ENCODE results near the gene LINGO3.

Gene LINGO3

GRCh38 chr19:2274931-2275535, 32.9 kb downstream of the LINGO3 start:
- Histone ChIP-seq H3K36me3 (peaks cover 13 to 51% (median 48%) of the 10 kb centered on the region in 3 donors), H3K4me1 (peaks cover 0 to 51% (median 43%) of the 10 kb centered on the region in 4 donors), H3K4me3 (no peak overlapping the region), H3K27me3 (no peaks in the 10 kb centered on the region), H3K27ac (peak overlapping the region in 1 of 2 donors; percentile 24), H3K9me3 (no peaks in the 10 kb centered on the region)
- intact Hi-C loops (cut with DNase I; ENCODE audit: low total_unique reads): loop anchor here (5.0 kb wide), 2 partner anchors 38 to 123 kb away; partner anchors contain the start of genes AP3D1, PLEKHJ1 and SF3A2
- TF ChIP-seq, protein P1, sequence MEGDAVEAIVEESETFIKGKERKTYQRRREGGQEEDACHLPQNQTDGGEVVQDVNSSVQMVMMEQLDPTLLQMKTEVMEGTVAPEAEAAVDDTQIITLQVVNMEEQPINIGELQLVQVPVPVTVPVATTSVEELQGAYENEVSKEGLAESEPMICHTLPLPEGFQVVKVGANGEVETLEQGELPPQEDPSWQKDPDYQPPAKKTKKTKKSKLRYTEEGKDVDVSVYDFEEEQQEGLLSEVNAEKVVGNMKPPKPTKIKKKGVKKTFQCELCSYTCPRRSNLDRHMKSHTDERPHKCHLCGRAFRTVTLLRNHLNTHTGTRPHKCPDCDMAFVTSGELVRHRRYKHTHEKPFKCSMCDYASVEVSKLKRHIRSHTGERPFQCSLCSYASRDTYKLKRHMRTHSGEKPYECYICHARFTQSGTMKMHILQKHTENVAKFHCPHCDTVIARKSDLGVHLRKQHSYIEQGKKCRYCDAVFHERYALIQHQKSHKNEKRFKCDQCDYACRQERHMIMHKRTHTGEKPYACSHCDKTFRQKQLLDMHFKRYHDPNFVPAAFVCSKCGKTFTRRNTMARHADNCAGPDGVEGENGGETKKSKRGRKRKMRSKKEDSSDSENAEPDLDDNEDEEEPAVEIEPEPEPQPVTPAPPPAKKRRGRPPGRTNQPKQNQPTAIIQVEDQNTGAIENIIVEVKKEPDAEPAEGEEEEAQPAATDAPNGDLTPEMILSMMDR (IDR thresholded peaks at IDR 0.05): peak; percentile 21 to 43
- DNase-seq: peak in 1 of 2 donors; percentile 59

DNA sequence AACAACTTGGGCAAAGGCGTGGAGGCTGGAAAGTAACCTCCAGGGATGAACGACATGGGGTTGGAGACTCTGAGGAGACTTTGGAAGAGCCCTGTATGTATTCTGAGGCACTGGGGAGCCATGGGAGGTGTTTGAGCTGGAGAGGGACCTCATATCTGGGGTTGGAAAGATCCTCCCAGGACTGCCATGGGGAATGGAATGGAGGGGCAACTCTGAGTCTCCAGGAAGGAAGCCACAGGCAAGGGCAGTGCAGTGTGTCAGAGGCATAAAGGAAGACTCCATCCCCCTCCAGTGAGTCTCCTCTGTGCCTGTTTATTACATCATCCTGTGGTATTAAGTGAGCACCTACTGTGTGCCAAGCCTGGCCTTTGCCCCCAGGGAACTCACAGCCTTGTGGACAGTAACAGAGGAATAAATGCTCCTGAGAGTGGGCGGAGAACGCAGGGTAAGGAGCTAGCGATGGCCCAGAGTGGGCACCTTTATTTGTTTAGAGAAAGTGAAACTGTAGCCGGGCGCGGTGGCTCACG, 33.7 kb downstream of the LINGO3 start:
- Histone ChIP-seq H3K27ac (peak overlapping the region; percentile 25 to 64), H3K9me3 (no peaks in the 10 kb centered on the region), H3K4me1 (peaks cover 0 to 51% (median 43%) of the 10 kb centered on the region in 4 donors), H3K36me3 (peaks cover 13 to 51% (median 48%) of the 10 kb centered on the region in 3 donors), H3K4me3 (peak overlapping the region in 1 of 2 donors; percentile 10), H3K27me3 (no peaks in the 10 kb centered on the region)
- intact Hi-C loops (cut with DNase I; ENCODE audit: low total_unique reads): loop anchor here (5.0 kb wide), 2 partner anchors 37 to 122 kb away; partner anchors contain the start of genes AP3D1, PLEKHJ1 and SF3A2
- TF ChIP-seq, protein P1 (IDR thresholded peaks at IDR 0.05): no peak
- no peak for DNase-seq

- DNase-seq: peak; percentile 54 to 81
- intact Hi-C loops (cut with DNase I; ENCODE audit: low total_unique reads): loop anchor here (5.0 kb wide), 2 partner anchors 36 to 121 kb away; partner anchors contain the start of genes AP3D1, PLEKHJ1 and SF3A2
- no peaks in the 10 kb centered on the region for H3K9me3 ChIP-seq
- H3K4me3 ChIP-seq: peak overlapping the region; percentile 2 to 10
- H3K4me1 ChIP-seq: peaks cover 0 to 56% (median 43%) of the 10 kb centered on the region in 4 donors
- H3K36me3 ChIP-seq: peaks cover 13 to 51% (median 47%) of the 10 kb centered on the region in 3 donors
- H3K27me3 ChIP-seq: no peaks in the 10 kb centered on the region
- H3K27ac ChIP-seq: peak overlapping the region; percentile 25 to 64
- TF ChIP-seq, protein P1 (IDR thresholded peaks at IDR 0.05): peak; percentile 95
Observed at GRCh38 chr19:2273356-2274184, 34.4 kb downstream of the LINGO3 start.

DNA sequence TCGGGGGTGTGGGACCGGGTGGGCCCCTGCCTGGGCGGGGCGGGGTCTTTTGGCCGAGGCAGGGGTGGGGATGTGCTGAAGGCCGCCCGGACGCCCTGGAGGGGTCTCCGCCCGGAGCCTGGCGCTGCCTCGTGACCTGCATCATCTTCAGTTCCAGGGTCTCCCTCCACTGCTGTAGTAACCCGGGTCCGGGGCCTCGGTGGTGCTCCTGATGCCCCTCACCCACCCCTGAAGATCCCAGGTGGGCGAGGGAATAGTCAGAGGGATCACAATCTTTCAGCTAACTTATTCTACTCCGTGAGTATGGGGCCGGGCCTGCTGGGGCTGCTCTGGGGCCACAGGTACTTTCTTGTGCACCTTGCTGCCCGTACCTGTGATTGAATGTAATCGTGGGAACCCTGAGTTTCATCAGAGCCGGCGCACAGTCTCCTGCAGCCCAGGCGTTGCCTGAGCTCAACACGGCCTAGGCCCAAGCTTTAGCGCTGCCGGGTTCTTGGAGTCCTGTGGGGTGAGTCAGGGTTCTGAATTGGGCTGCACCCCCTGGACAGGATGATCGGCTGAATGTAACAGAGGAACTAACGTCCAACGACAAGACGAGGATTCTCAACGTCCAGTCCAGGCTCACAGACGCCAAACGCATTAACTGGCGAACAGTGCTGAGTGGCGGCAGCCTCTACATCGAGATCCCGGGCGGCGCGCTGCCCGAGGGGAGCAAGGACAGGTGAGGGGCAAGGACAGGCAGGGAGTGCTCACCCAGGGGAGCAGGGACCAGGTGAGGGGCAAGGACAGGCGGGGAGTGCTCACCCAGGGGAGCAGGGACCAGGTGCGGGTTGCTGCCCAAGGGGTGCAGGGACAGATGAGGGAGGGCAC, 36.5 kb downstream of the LINGO3 start:
- Histone ChIP-seq H3K27me3 (no peaks in the 10 kb centered on the region), H3K4me3 (peak overlapping the region; percentile 91 to 93), H3K27ac (peak overlapping the region; percentile 97 to 100), H3K4me1 (peaks cover 0 to 73% (median 52%) of the 10 kb centered on the region in 4 donors), H3K9me3 (no peaks in the 10 kb centered on the region), H3K36me3 (peaks cover 13 to 41% (median 37%) of the 10 kb centered on the region in 3 donors)
- DNase-seq: no peak
- intact Hi-C loops (cut with DNase I; ENCODE audit: low total_unique reads): loop anchor here (5.0 kb wide), 2 partner anchors 34 to 119 kb away; partner anchors contain the start of genes AP3D1, PLEKHJ1 and SF3A2
- TF ChIP-seq, protein P1 (IDR thresholded peaks at IDR 0.05): no peak
